Activated CD8-positive, alpha-beta T cell treated with anti-CD3 and anti-CD28 coated beads, Interleukin-2, amount 10 ng/mL, durations not matched to agents 7 days and 5 days (primary cell): ENCODE data around the gene ALDH9A1. TPM values are rescaled to one million over a fixed set of nuclear protein-coding genes. Genes with fewer than 3 reads are reported as not detected.

Source experiments
- ATAC-seq: fragments of 150-1000 bp; cut with Tn5 transposase; one replicate; pipeline ENCODE4 v1.10.0; 2021; ENCODE audit warnings: moderate library complexity
- CTCF ChIA-PET: fragments of 350-600 bp; sonication (Branson Sonifier 250); formaldehyde crosslinking; loops from one replicate; lab custom pipeline; 2021; ENCODE audit warnings: antibody characterized with exemption; lab: Charles Lee
- POLR2A ChIA-PET: fragments of 350-600 bp; sonication (Branson Sonifier 250); formaldehyde crosslinking; loops from one replicate; lab custom pipeline; 2021; ENCODE audit warnings: antibody characterized with exemption; lab: Charles Lee
- DNase-seq: peaks from one replicate; pipeline ENCODE4 v3.0.0-alpha.2; 2020
- H3K27ac Mint-ChIP-seq: one replicate; pipeline ENCODE4 v1.8.0; 2021; ENCODE audit warnings: mild to moderate bottlenecking, mixed read lengths
- H3K27me3 Mint-ChIP-seq: one replicate; pipeline ENCODE4 v1.8.0; 2021; ENCODE audit warnings: low read depth, mixed read lengths
- H3K36me3 Mint-ChIP-seq: one replicate; pipeline ENCODE4 v1.8.0; 2021; ENCODE audit warnings: low read depth, mixed read lengths
- H3K4me1 Mint-ChIP-seq: one replicate; pipeline ENCODE4 v1.8.0; 2021; ENCODE audit warnings: low read depth, mixed read lengths
- H3K4me3 Mint-ChIP-seq: one replicate; pipeline ENCODE4 v1.8.0; 2021; ENCODE audit warnings: mild to moderate bottlenecking, mixed read lengths
- H3K9me3 Mint-ChIP-seq: one replicate; pipeline ENCODE4 v1.8.0; 2022; ENCODE audit warnings: mixed read lengths; ENCODE audit not compliant: insufficient read depth
- total RNA-seq, 2 experiments: library from RNA; stranded (reverse); gene quantifications; one replicate each; pipeline ENCODE4 v1.2.3, GENCODE V29; 2021

The ALDH9A1 gene
- total RNA-seq, 2 experiments from 2014 or later, result 42.7 to 48.2 TPM

GRCh38 chr1:165631342-165632151 lies 66.8 kb downstream of the ALDH9A1 start:
- ChIA-PET POLR2A (interaction anchor here (0.6 to 2.4 kb wide), 3 partner anchors 10 to 137 kb away, joined by 3 to 10 read pairs (median 3); partner anchors contain the start of genes ALDH9A1 and TMCO1), CTCF (interaction anchor here (1.0 to 2.3 kb wide), 3 partner anchors 30 to 293 kb away, joined by 3 to 14 read pairs (median 3); no protein-coding TSS in a partner anchor)
- no peak overlapping the region for H3K4me3 Mint-ChIP-seq
- no peaks in the 10 kb centered on the region for H3K9me3 Mint-ChIP-seq
- ATAC-seq (no peak), DNase-seq (peak; percentile 39)
- peaks cover 7% of the 10 kb centered on the region for H3K4me1 Mint-ChIP-seq
- no peaks in the 10 kb centered on the region for H3K36me3 Mint-ChIP-seq
- H3K27me3 Mint-ChIP-seq, result peaks cover 9% of the 10 kb centered on the region
- H3K27ac Mint-ChIP-seq, result no peak overlapping the region

GRCh38 chr1:165630629-165631341 lies 67.6 kb downstream of the ALDH9A1 start, which contains the start of gene MGST3:
Gene MGST3, plus strand, starts transcription at chr1:165631234. Its CDS starts 18,614 bp downstream, at chr1:165649848.
- Mint-ChIP-seq H3K4me3 (no peak within 1 kb of the TSS), H3K36me3 (no peaks in the 10 kb centered on the region), H3K27me3 (peaks cover 10% of the 10 kb centered on the region), H3K27ac (peak within 1 kb of the TSS; percentile 58), H3K9me3 (no peaks in the 10 kb centered on the region), H3K4me1 (peaks cover 7% of the 10 kb centered on the region)
- DNase-seq (peak; percentile 91), ATAC-seq (peak; percentile 97)
- POLR2A ChIA-PET, result interaction anchor here (0.7 to 2.4 kb wide), 3 partner anchors 10 to 138 kb away, joined by 3 to 10 read pairs (median 4); partner anchors contain the start of genes ALDH9A1 and TMCO1
- CTCF ChIA-PET, result interaction anchor here (0.8 to 2.3 kb wide), 6 partner anchors 29 to 237 kb away, joined by 3 to 14 read pairs (median 3); partner anchors contain the start of gene ALDH9A1

GRCh38 chr1:165629848-165630628 lies 68.3 kb downstream of the ALDH9A1 start:
- no peaks in the 10 kb centered on the region for H3K9me3 Mint-ChIP-seq

GRCh38 chr1:165629151-165629550 lies 69.2 kb downstream of the ALDH9A1 start:
- Mint-ChIP-seq H3K36me3 (no peaks in the 10 kb centered on the region), H3K27ac (no peak overlapping the region), H3K9me3 (no peaks in the 10 kb centered on the region), H3K4me1 (peaks cover 7% of the 10 kb centered on the region), H3K27me3 (peaks cover 14% of the 10 kb centered on the region), H3K4me3 (no peak overlapping the region)
- ChIA-PET CTCF (no interaction called here), POLR2A (no interaction called here)
- ATAC-seq (no peak), DNase-seq (no peak)

More at GRCh38 chr1:165629848-165630628, 68.3 kb downstream of the ALDH9A1 start:
- Mint-ChIP-seq H3K4me1 (peaks cover 7% of the 10 kb centered on the region), H3K27ac (peak overlapping the region; percentile 58), H3K27me3 (peaks cover 10% of the 10 kb centered on the region), H3K36me3 (no peaks in the 10 kb centered on the region), H3K4me3 (no peak overlapping the region)
- POLR2A ChIA-PET, result interaction anchor here (1.7 to 2.4 kb wide), 2 partner anchors 68 to 139 kb away, joined by 4 to 10 read pairs; partner anchors contain the start of genes ALDH9A1 and TMCO1
- ATAC-seq (no peak), DNase-seq (no peak)
- CTCF ChIA-PET, result interaction anchor here (0.8 to 2.3 kb wide), 7 partner anchors 8 to 237 kb away, joined by 3 to 14 read pairs (median 3); partner anchors contain the start of gene ALDH9A1

GRCh38 chr1:165628147-165628822 lies 70.1 kb downstream of the ALDH9A1 start:
- no peaks in the 10 kb centered on the region for H3K36me3 Mint-ChIP-seq
- POLR2A ChIA-PET, result no interaction called here
- peaks cover 5% of the 10 kb centered on the region for H3K4me1 Mint-ChIP-seq
- ATAC-seq, result no peak
- H3K9me3 Mint-ChIP-seq, result no peaks in the 10 kb centered on the region
- no peak overlapping the region for H3K27ac Mint-ChIP-seq
- no peak for DNase-seq
- H3K27me3 Mint-ChIP-seq, result peaks cover 16% of the 10 kb centered on the region
- CTCF ChIA-PET, result no interaction called here
- H3K4me3 Mint-ChIP-seq, result no peak overlapping the region

GRCh38 chr1:165624441-165624840 lies 73.9 kb downstream of the ALDH9A1 start:
- H3K9me3 Mint-ChIP-seq, result no peaks in the 10 kb centered on the region
- no peak for DNase-seq
- peaks cover 31% of the 10 kb centered on the region for H3K27me3 Mint-ChIP-seq
- ChIA-PET CTCF (no interaction called here), POLR2A (no interaction called here)
- no peaks in the 10 kb centered on the region for H3K4me1 Mint-ChIP-seq
- no peak for ATAC-seq
- H3K27ac Mint-ChIP-seq, result no peak overlapping the region
- no peaks in the 10 kb centered on the region for H3K36me3 Mint-ChIP-seq
- H3K4me3 Mint-ChIP-seq, result no peak overlapping the region

GRCh38 chr1:165623624-165624023 lies 74.7 kb downstream of the ALDH9A1 start:
- no peak for DNase-seq
- Mint-ChIP-seq H3K4me3 (no peak overlapping the region), H3K27me3 (peaks cover 27% of the 10 kb centered on the region), H3K4me1 (no peaks in the 10 kb centered on the region), H3K9me3 (no peaks in the 10 kb centered on the region), H3K27ac (no peak overlapping the region), H3K36me3 (no peaks in the 10 kb centered on the region)
- no peak for ATAC-seq
- CTCF ChIA-PET, result no interaction called here
- POLR2A ChIA-PET, result interaction anchor here (0.6 kb wide), 1 partner anchor 224 kb away, joined by 3 read pairs; no protein-coding TSS in a partner anchor

- Mint-ChIP-seq H3K27ac (no peak overlapping the region), H3K27me3 (peaks cover 43% of the 10 kb centered on the region), H3K4me3 (no peak overlapping the region), H3K4me1 (no peaks in the 10 kb centered on the region), H3K36me3 (no peaks in the 10 kb centered on the region), H3K9me3 (no peaks in the 10 kb centered on the region)
- ATAC-seq, result no peak
- POLR2A ChIA-PET, result no interaction called here
- no peak for DNase-seq
- CTCF ChIA-PET, result no interaction called here
Measured at GRCh38 chr1:165619647-165620151, 78.7 kb downstream of the ALDH9A1 start.

- no peak for ATAC-seq
- Mint-ChIP-seq H3K4me1 (no peaks in the 10 kb centered on the region), H3K36me3 (peaks cover 3% of the 10 kb centered on the region), H3K27ac (no peak overlapping the region), H3K27me3 (peaks cover 43% of the 10 kb centered on the region), H3K4me3 (no peak overlapping the region), H3K9me3 (no peaks in the 10 kb centered on the region)
- no peak for DNase-seq
- ChIA-PET CTCF (interaction anchor here (0.8 to 1.6 kb wide), 3 partner anchors 12 to 19 kb away, joined by 3 to 6 read pairs (median 5); no protein-coding TSS in a partner anchor), POLR2A (no interaction called here)
Measured at GRCh38 chr1:165616987-165617546, 81.3 kb downstream of the ALDH9A1 start.

GRCh38 chr1:165616054-165616612 lies 82.2 kb downstream of the ALDH9A1 start:
- H3K4me3 Mint-ChIP-seq, result no peak overlapping the region
- ATAC-seq (no peak), DNase-seq (no peak)
- ChIA-PET POLR2A (no interaction called here), CTCF (interaction anchor here (0.8 to 1.6 kb wide), 3 partner anchors 11 to 18 kb away, joined by 3 to 6 read pairs (median 5); no protein-coding TSS in a partner anchor)
- no peaks in the 10 kb centered on the region for H3K9me3 Mint-ChIP-seq
- H3K27ac Mint-ChIP-seq, result no peak overlapping the region
- H3K36me3 Mint-ChIP-seq, result peaks cover 3% of the 10 kb centered on the region
- no peaks in the 10 kb centered on the region for H3K4me1 Mint-ChIP-seq
- H3K27me3 Mint-ChIP-seq, result peaks cover 47% of the 10 kb centered on the region
